Natural killer cell (primary cell): ENCODE results near the gene R3HDM2. TPM values are rescaled to one million over a fixed set of nuclear protein-coding genes. Genes with fewer than 3 reads are reported as not detected.

ENCODE experiments used
- ATAC-seq, 3 donors: fragments of 150-1000 bp in 2 of 3; fragments of 200-7000 bp in 1 of 3; cut with Tn5 transposase; 1 replicate in 1 of 3; 2 replicates in 2 of 3; pipeline ENCODE4 v1.10.0; 2021; ENCODE audit warnings: mild to moderate bottlenecking in 2 of 3, moderate library complexity in 2 of 3
- DNase-seq, 2 donors: peaks; one replicate each; pipeline versions ENCODE4 v3.0.0 to v3.0.0-alpha.2; 2013 to 2021; ENCODE audit warnings: mixed read lengths in 1 of 2
- H3K27ac ChIP-seq: one replicate; pipeline ENCODE4 v1.5.1; 2013; ENCODE audit warnings: mild to moderate bottlenecking, low read length
- H3K27me3 ChIP-seq: one replicate; pipeline ENCODE4 v1.6.1; 2013; ENCODE audit warnings: low read length; ENCODE audit not compliant: control insufficient read depth, insufficient read depth
- H3K36me3 ChIP-seq: one replicate; pipeline ENCODE4 v1.6.1; 2013; ENCODE audit warnings: low read length; ENCODE audit not compliant: control insufficient read depth, insufficient read depth
- H3K4me1 ChIP-seq: one replicate; pipeline ENCODE4 v1.6.1; 2013; ENCODE audit warnings: low read length; ENCODE audit not compliant: control insufficient read depth, insufficient read depth
- H3K4me3 ChIP-seq: one replicate; pipeline ENCODE4 v1.5.1; 2013; ENCODE audit warnings: low read length
- H3K9me3 ChIP-seq: one replicate; pipeline ENCODE4 v1.6.1; 2013; ENCODE audit warnings: low read length; ENCODE audit not compliant: control insufficient read depth, insufficient read depth
- H3K27ac Mint-ChIP-seq, 2 donors: one replicate each; pipeline ENCODE4 v1.8.0; 2022; ENCODE audit warnings: mild to moderate bottlenecking in 2 of 2, mixed read lengths in 2 of 2, moderate library complexity in 1 of 2
- H3K27me3 Mint-ChIP-seq, 2 donors: one replicate each; pipeline ENCODE4 v1.8.0; 2022; ENCODE audit warnings: low read depth in 2 of 2, mixed read lengths in 2 of 2
- H3K36me3 Mint-ChIP-seq: one replicate; pipeline ENCODE4 v1.8.0; 2022; ENCODE audit warnings: mixed read lengths
- H3K4me1 Mint-ChIP-seq, 2 donors: one replicate each; pipeline ENCODE4 v1.8.0; 2022; ENCODE audit warnings: mixed read lengths in 2 of 2
- H3K4me3 Mint-ChIP-seq: one replicate; pipeline ENCODE4 v1.8.0; 2022; ENCODE audit warnings: mild to moderate bottlenecking, moderate library complexity, mixed read lengths
- H3K9me3 Mint-ChIP-seq, 2 donors: one replicate each; pipeline ENCODE4 v1.8.0; 2022; ENCODE audit warnings: mixed read lengths in 2 of 2
- WGBS: methylation state at CpG from one replicate; pipeline ENCODE4 v1.1.7; 2013; ENCODE audit warnings: missing lambda C conversion rate; ENCODE audit not compliant: insufficient coverage; 5-methylcytosine and 5-hydroxymethylcytosine counted together
- intact Hi-C: fragments of 100-400 bp; cut with micrococcal nuclease; formaldehyde crosslinking; loops from one replicate; pipeline ENCODE4 v1.14.2; 2022
- total RNA-seq, 4 donors: library from RNA; stranded (reverse); fragments of 120-200 nt in 1 of 4; gene quantifications; one replicate each; pipeline versions ENCODE4 v1.2.3 to v1.2.4, GENCODE V29; 2013 to 2022
- TF ChIP-seq, protein P1 (sequence below): fragments of 200-600 bp; IDR thresholded peaks from one replicate; pipeline ENCODE4 v1.8.0; 2022; ENCODE audit warnings: antibody characterized with exemption

Gene R3HDM2
- total RNA-seq, 3 donors from 2014 or later (not counting 1 experiment from before 2014, with no cell fraction given) = 110 to 124 (median 123) TPM

DNA sequence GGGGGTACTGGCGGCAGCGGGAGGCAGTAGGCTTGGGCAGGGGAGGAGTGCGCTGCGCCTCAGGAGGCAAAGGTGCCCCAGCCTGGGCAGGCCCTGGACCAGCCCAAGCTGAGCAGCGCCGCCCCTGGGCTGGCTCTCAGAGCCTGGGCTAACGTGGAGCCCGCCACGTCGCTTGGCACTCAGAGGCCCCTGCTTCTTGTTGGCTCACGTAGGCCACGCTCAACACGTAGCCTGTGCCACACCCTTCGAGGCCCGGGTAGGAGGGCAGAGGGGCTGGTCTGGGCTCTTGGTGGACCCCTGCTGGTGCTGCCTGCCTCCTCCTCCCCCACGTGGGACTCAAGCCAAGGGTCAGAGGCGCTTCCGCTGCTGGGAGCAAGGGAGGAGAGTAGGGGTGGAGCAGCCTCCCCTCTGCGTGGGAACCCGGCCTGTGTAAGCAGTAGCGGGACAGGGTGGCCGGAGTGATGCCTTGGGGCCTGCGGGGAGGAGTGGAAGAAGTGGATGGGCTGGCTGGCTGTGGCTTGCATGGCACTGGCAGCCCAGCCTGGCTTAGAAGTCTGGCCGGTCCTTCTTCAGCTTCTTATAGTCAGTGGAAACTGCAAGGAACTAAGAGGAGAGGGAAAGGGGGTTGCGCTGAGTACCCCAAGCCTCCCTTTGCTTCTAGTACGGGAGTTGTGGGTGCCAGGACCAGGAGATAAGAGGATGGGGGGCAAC, 195.7 kb downstream of the R3HDM2 start:
- H3K9me3 ChIP-seq = no peaks in the 10 kb centered on the region
- DNase-seq (peak in 1 of 2 donors; percentile 19), ATAC-seq (no peak)
- TF ChIP-seq, protein P1, sequence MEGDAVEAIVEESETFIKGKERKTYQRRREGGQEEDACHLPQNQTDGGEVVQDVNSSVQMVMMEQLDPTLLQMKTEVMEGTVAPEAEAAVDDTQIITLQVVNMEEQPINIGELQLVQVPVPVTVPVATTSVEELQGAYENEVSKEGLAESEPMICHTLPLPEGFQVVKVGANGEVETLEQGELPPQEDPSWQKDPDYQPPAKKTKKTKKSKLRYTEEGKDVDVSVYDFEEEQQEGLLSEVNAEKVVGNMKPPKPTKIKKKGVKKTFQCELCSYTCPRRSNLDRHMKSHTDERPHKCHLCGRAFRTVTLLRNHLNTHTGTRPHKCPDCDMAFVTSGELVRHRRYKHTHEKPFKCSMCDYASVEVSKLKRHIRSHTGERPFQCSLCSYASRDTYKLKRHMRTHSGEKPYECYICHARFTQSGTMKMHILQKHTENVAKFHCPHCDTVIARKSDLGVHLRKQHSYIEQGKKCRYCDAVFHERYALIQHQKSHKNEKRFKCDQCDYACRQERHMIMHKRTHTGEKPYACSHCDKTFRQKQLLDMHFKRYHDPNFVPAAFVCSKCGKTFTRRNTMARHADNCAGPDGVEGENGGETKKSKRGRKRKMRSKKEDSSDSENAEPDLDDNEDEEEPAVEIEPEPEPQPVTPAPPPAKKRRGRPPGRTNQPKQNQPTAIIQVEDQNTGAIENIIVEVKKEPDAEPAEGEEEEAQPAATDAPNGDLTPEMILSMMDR = no peak
- WGBS = 89% methylated on average over 26 of the region's 26 CpGs
- H3K36me3 ChIP-seq = peaks cover 31% of the 10 kb centered on the region
- H3K27ac ChIP-seq = peak overlapping the region; percentile 35
- no peak overlapping the region for H3K27ac Mint-ChIP-seq
- no peak overlapping the region for H3K4me3 Mint-ChIP-seq
- H3K4me3 ChIP-seq = no peak overlapping the region
- intact Hi-C loops = no loop called here
- peaks cover 30 to 49% of the 10 kb centered on the region in 2 donors for H3K4me1 Mint-ChIP-seq
- H3K27me3 Mint-ChIP-seq = peaks cover 33 to 39% of the 10 kb centered on the region in 2 donors
- no peaks in the 10 kb centered on the region for H3K9me3 Mint-ChIP-seq
- peaks cover 9% of the 10 kb centered on the region for H3K36me3 Mint-ChIP-seq
- peaks cover 70% of the 10 kb centered on the region for H3K4me1 ChIP-seq
- peaks cover 46% of the 10 kb centered on the region for H3K27me3 ChIP-seq

DNA sequence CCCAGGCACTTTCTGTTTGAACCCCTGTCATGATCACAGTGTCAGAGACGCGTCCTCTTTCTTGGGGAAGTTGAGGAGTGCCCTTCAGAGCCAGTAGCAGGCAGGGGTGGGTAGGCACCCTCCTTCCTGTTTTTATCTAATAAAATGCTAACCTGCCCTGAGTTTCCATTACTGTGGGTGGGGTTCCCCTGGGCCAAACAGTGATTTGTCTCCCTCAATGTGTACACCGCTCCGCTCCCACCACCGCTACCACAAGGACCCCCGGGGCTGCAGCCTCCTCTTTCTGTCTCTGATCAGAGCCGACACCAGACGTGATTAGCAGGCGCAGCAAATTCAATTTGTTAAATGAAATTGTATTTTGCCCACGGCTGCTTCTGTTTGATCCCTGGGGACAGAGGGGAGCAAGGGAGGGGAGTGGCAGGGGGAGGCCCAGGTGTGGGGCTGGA, 196.2 kb downstream of the R3HDM2 start:
- H3K27ac Mint-ChIP-seq = no peak overlapping the region
- ATAC-seq = no peak
- peaks cover 9% of the 10 kb centered on the region for H3K36me3 Mint-ChIP-seq
- H3K4me3 Mint-ChIP-seq = no peak overlapping the region
- intact Hi-C loops = no loop called here
- peaks cover 70% of the 10 kb centered on the region for H3K4me1 ChIP-seq
- no peak overlapping the region for H3K4me3 ChIP-seq
- no peaks in the 10 kb centered on the region for H3K9me3 Mint-ChIP-seq
- no peaks in the 10 kb centered on the region for H3K9me3 ChIP-seq
- H3K27me3 ChIP-seq = peaks cover 40% of the 10 kb centered on the region
- peaks cover 31% of the 10 kb centered on the region for H3K36me3 ChIP-seq
- peaks cover 27 to 35% of the 10 kb centered on the region in 2 donors for H3K27me3 Mint-ChIP-seq
- WGBS = 85% methylated on average over 8 of the region's 10 CpGs
- H3K4me1 Mint-ChIP-seq = peaks cover 30 to 49% of the 10 kb centered on the region in 2 donors
- no peak for DNase-seq
- TF ChIP-seq, protein P1 = no peak
- H3K27ac ChIP-seq = peak overlapping the region; percentile 35

DNA sequence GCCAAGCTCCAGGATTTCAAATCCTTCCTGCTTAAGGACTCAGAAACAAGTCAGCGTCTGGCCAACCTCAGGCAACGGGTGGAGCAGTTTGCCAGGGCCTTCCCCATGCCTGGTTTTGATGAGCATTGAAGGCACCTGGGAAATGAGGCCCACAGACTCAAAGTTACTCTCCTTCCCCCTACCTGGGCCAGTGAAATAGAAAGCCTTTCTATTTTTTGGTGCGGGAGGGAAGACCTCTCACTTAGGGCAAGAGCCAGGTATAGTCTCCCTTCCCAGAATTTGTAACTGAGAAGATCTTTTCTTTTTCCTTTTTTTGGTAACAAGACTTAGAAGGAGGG, 196.6 kb downstream of the R3HDM2 start:
- H3K9me3 ChIP-seq = no peaks in the 10 kb centered on the region
- H3K27ac Mint-ChIP-seq = no peak overlapping the region
- H3K4me3 Mint-ChIP-seq = no peak overlapping the region
- peaks cover 31% of the 10 kb centered on the region for H3K36me3 ChIP-seq
- no peaks in the 10 kb centered on the region for H3K9me3 Mint-ChIP-seq
- H3K27me3 ChIP-seq = peaks cover 36% of the 10 kb centered on the region
- H3K36me3 Mint-ChIP-seq = peaks cover 9% of the 10 kb centered on the region
- H3K4me1 ChIP-seq = peaks cover 68% of the 10 kb centered on the region
- intact Hi-C loops = no loop called here
- ATAC-seq (no peak), DNase-seq (no peak)
- 87% methylated on average over 3 of the region's 3 CpGs for WGBS
- H3K27ac ChIP-seq = peak overlapping the region; percentile 35
- no peak overlapping the region for H3K4me3 ChIP-seq
- peaks cover 30 to 49% of the 10 kb centered on the region in 2 donors for H3K4me1 Mint-ChIP-seq
- TF ChIP-seq, protein P1 = no peak
- H3K27me3 Mint-ChIP-seq = peaks cover 24 to 32% of the 10 kb centered on the region in 2 donors
